GM18499 (cell line): ENCODE results near the gene SEL1L2.
"Not testable (repeated sequence)": the region's sequence is repeated elsewhere in the genome, so short reads cannot be mapped to it uniquely, and the experiment has no call there.

Experiments used
- ATAC-seq: cut with Tn5 transposase; IDR thresholded peaks from one replicate; pipeline ENCODE4 v1.9.1; 2021; ENCODE audit warnings: moderate number of reproducible peaks; ENCODE audit not compliant: insufficient read depth, unreplicated experiment

Gene SEL1L2

GRCh38 chr20:13990465-13990864, at the start of gene SEL1L2:
Gene SEL1L2, minus strand, starts transcription at chr20:13990614. Its CDS starts 80 bp downstream, at chr20:13990534.
- ATAC-seq: no peak

GRCh38 chr20:14036567-14036966, 46.2 kb upstream of the SEL1L2 start:
- ATAC-seq: no peak

GRCh38 chr20:14033310-14033709, 42.9 kb upstream of the SEL1L2 start:
- ATAC-seq: no peak

GRCh38 chr20:14030991-14031390, 40.6 kb upstream of the SEL1L2 start:
- ATAC-seq: no peak

GRCh38 chr20:14012671-14013070, 22.3 kb upstream of the SEL1L2 start:
- no peak for ATAC-seq

- ATAC-seq: no peak
Measured at GRCh38 chr20:14009208-14009607, 18.8 kb upstream of the SEL1L2 start.

- ATAC-seq: no peak
Measured at GRCh38 chr20:14005996-14006395, 15.6 kb upstream of the SEL1L2 start.

- no peak for ATAC-seq
Measured at GRCh38 chr20:14000917-14001316, 10.5 kb upstream of the SEL1L2 start.

- no peak for ATAC-seq
Measured at GRCh38 chr20:13996265-13996664, 5.9 kb upstream of the SEL1L2 start.

- ATAC-seq: no peak
Measured at GRCh38 chr20:13995841-13996240, 5.4 kb upstream of the SEL1L2 start.

GRCh38 chr20:13995086-13995665, 4.8 kb upstream of the SEL1L2 start, which contains the start of gene MACROD2:
Gene MACROD2, plus strand, starts transcription at chr20:13995516.
- no peak for ATAC-seq

- ATAC-seq: not testable (repeated sequence)
Measured at GRCh38 chr20:13991955-13992354, 1.5 kb upstream of the SEL1L2 start.

- ATAC-seq: no peak
Measured at GRCh38 chr20:13991311-13991710, 897 bp upstream of the SEL1L2 start.

- no peak for ATAC-seq
Measured at GRCh38 chr20:13984211-13984610, 6.2 kb downstream of the SEL1L2 start.

GRCh38 chr20:13960525-13960924, 29.9 kb downstream of the SEL1L2 start:
- ATAC-seq: no peak

- ATAC-seq: no peak
Measured at GRCh38 chr20:13960119-13960518, 30.3 kb downstream of the SEL1L2 start.

- no peak for ATAC-seq
Measured at GRCh38 chr20:13953227-13953626, 37.2 kb downstream of the SEL1L2 start.

GRCh38 chr20:13947719-13948118, 42.7 kb downstream of the SEL1L2 start:
- no peak for ATAC-seq

GRCh38 chr20:13941031-13941430, 49.4 kb downstream of the SEL1L2 start:
- no peak for ATAC-seq

- no peak for ATAC-seq
Measured at GRCh38 chr20:13936781-13937576, 53.4 kb downstream of the SEL1L2 start.

GRCh38 chr20:13934992-13935894, 55.2 kb downstream of the SEL1L2 start:
- no peak for ATAC-seq
